GM12874 (cell line): ENCODE results near the gene STK10.

Experiments used
- TF ChIP-seq, protein P1 (sequence below): IDR thresholded peaks from 2 replicates; pipeline ENCODE4 v1.5.1; 2011; ENCODE audit warnings: low read depth, mild to moderate bottlenecking, control low read depth, low read length, moderate library complexity; ENCODE audit not compliant: insufficient read depth

Gene STK10

GRCh38 chr5:172177176-172177575 is 10.8 kb downstream of the STK10 start:
- TF ChIP-seq, protein P1, sequence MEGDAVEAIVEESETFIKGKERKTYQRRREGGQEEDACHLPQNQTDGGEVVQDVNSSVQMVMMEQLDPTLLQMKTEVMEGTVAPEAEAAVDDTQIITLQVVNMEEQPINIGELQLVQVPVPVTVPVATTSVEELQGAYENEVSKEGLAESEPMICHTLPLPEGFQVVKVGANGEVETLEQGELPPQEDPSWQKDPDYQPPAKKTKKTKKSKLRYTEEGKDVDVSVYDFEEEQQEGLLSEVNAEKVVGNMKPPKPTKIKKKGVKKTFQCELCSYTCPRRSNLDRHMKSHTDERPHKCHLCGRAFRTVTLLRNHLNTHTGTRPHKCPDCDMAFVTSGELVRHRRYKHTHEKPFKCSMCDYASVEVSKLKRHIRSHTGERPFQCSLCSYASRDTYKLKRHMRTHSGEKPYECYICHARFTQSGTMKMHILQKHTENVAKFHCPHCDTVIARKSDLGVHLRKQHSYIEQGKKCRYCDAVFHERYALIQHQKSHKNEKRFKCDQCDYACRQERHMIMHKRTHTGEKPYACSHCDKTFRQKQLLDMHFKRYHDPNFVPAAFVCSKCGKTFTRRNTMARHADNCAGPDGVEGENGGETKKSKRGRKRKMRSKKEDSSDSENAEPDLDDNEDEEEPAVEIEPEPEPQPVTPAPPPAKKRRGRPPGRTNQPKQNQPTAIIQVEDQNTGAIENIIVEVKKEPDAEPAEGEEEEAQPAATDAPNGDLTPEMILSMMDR: no peak

- TF ChIP-seq, protein P1: no peak
Observed at GRCh38 chr5:172175263-172175719, 12.7 kb downstream of the STK10 start.

DNA sequence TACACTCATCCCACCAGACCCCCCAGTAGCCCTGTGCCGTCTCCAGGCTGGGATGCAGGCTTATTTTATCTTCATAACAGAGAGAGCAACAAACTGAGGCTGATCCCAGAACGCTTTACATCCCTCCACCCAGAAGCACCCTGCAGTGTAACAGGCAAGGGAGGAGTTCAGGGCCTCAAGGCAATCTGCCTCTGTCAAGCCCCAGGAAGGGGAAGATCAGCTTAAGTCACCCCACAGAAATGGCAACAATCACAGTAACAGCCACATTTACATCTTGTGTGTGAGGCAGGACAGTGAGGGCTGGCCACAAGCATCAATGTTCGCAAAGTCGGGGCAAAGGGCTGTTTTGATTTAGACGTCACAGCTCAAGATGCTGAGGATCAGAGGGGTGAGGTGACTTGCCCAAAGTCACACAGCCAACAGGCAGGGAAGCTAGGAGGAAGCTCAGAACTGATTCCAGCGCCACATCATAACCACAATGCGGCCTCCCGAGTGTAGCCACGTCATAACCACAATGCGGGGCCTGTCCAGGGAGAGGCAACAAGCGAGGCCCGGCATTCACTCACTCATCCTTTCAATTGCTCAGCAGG is 14.4 kb downstream of the STK10 start:
- TF ChIP-seq, protein P1: no peak

- TF ChIP-seq, protein P1: no peak
Observed at GRCh38 chr5:172172912-172173563, 15.0 kb downstream of the STK10 start.

DNA sequence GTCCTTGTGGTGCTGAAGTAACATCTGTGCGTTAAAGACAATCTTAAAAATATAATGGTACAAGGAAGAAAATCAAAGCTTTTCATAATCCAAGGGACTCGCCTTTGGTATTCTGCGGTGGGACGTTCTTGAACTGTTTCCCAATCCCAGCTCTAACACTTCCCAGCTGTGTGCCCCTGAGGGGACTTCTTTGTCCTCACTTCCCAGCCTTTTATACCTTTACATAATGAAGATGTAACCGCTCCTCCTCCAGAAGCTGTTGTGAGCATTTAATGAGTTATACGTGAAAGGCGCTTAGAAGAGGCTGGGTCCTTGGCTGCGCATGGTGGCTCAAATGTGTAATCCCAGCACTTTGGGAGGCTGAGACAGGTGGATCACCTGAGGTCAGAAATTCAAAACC is 16.9 kb downstream of the STK10 start:
- TF ChIP-seq, protein P1: no peak

- TF ChIP-seq, protein P1: no peak
Observed at GRCh38 chr5:172170251-172170701, 17.7 kb downstream of the STK10 start.

DNA sequence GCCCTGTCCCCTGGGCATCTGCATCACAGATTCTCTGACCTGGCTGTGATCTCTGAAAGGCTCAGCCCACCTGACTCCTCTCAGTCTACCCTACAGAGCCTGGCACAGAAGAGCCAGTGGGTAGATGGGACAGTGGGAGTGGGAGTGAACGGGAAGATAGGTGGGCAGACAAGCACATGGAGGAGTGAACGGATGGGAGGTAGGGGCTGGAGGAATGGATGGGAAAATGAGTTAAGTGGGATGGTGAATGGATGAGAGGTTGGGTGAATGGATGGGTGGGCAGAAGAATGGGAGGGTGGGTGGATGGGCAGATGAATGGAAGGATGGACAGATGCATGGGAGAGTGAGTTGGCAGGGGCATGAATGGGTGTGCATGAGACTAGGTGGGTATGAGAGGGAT is 18.8 kb downstream of the STK10 start:
- TF ChIP-seq, protein P1: no peak
